AG04450 (cell line): ENCODE data around the gene ATP5F1D. TPM values are rescaled to one million over a fixed set of nuclear protein-coding genes. Genes with fewer than 3 reads are reported as not detected.
A peak's percentile ranks its signal among the peaks of the same experiment; 100 is the strongest.

Source experiments
- CTCF ChIA-PET: fragments of 300-600, 350-600 bp; formaldehyde crosslinking; extraction: SDS; loops from one replicate; lab custom pipeline; 2022; ENCODE audit warnings: antibody characterized with exemption, inconsistent platforms; lab: Charles Lee
- POLR2A ChIA-PET: fragments of 350-600 bp; formaldehyde crosslinking; extraction: SDS; loops from one replicate; lab custom pipeline; 2021; ENCODE audit warnings: antibody characterized with exemption, inconsistent platforms; lab: Yijun Ruan, JAX
- DNase-seq: peaks from one replicate; pipeline ENCODE4 v3.0.0-alpha.2; 2011; ENCODE audit warnings: low read depth, low spot score
- H3K27ac ChIP-seq: one replicate; pipeline ENCODE4 v1.5.1; 2012; ENCODE audit warnings: low read depth, low read length, control low read depth
- H3K27me3 ChIP-seq: one replicate; pipeline ENCODE4 v1.6.0; 2012; ENCODE audit warnings: low read length; ENCODE audit not compliant: control insufficient read depth, insufficient read depth
- H3K4me3 ChIP-seq: 2 replicates; pipeline ENCODE4 v1.5.1; 2011; ENCODE audit warnings: mild to moderate bottlenecking, low read depth, low read length, control low read depth
- H3K9me3 ChIP-seq: 2 replicates; pipeline ENCODE4 v1.5.1; 2012; ENCODE audit warnings: low read length; ENCODE audit not compliant: control insufficient read depth, insufficient read depth
- CTCF ChIP-seq: IDR thresholded peaks from 2 replicates; pipeline ENCODE4 v1.5.1; 2011; ENCODE audit warnings: low read depth, low read length, control low read depth, inconsistent platforms
- polyA plus RNA-seq: library from polyadenylated mRNA; depleted of rRNA; stranded (reverse); fragments of >200 nt; gene quantifications from 2 replicates; pipeline ENCODE4 v1.2.3, GENCODE V29; 2011

ATP5F1D gene
- polyA plus RNA-seq, 1 experiment = 36.4 TPM

GRCh38 chr19:1213391-1214286 lies 27.9 kb upstream of the ATP5F1D start:
- no peaks in the 10 kb centered on the region for H3K27me3 ChIP-seq
- H3K27ac ChIP-seq = no peak overlapping the region
- CTCF ChIA-PET = interaction anchor here (1.1 to 1.4 kb wide), 3 partner anchors 7 to 30 kb away, joined by 3 to 4 read pairs (median 4); no protein-coding TSS in a partner anchor
- no peak overlapping the region for H3K4me3 ChIP-seq
- no peak for DNase-seq
- POLR2A ChIA-PET = no interaction called here
- no peaks in the 10 kb centered on the region; the same call in 1 of the 2 replicates for H3K9me3 ChIP-seq
- TF ChIP-seq CTCF = no peak

GRCh38 chr19:1214299-1214861 lies 27.2 kb upstream of the ATP5F1D start:
- Histone ChIP-seq H3K27me3 (no peaks in the 10 kb centered on the region), H3K9me3 (no peaks in the 10 kb centered on the region; the same call in 1 of the 2 replicates), H3K27ac (no peak overlapping the region), H3K4me3 (no peak overlapping the region)
- TF ChIP-seq CTCF = no peak
- no peak for DNase-seq
- ChIA-PET POLR2A (no interaction called here), CTCF (interaction anchor here (1.1 to 1.4 kb wide), 2 partner anchors 19 to 29 kb away, joined by 3 to 4 read pairs; no protein-coding TSS in a partner anchor)

GRCh38 chr19:1214862-1215731 lies 26.5 kb upstream of the ATP5F1D start:
- DNase-seq = no peak
- CTCF ChIA-PET = interaction anchor here (1.2 to 2.8 kb wide), 3 partner anchors 26 to 51 kb away, joined by 4 to 8 read pairs (median 4); no protein-coding TSS in a partner anchor
- POLR2A ChIA-PET = no interaction called here
- H3K27me3 ChIP-seq = no peaks in the 10 kb centered on the region
- H3K4me3 ChIP-seq = no peak overlapping the region
- H3K27ac ChIP-seq = peak overlapping the region; percentile 47
- 0 out of 2 replicates have a peak, but pooled peaks have one; percentile 5 for TF ChIP-seq CTCF
- no peaks in the 10 kb centered on the region; the same call in 1 of the 2 replicates for H3K9me3 ChIP-seq

- no peak for TF ChIP-seq CTCF
- H3K9me3 ChIP-seq = no peaks in the 10 kb centered on the region; the same call in 1 of the 2 replicates
- H3K27me3 ChIP-seq = no peaks in the 10 kb centered on the region
- ChIA-PET CTCF (interaction anchor here (1.3 to 2.8 kb wide), 2 partner anchors 24 to 103 kb away, joined by 3 to 8 read pairs; no protein-coding TSS in a partner anchor), POLR2A (interaction anchor here (0.6 kb wide), 1 partner anchor 263 kb away, joined by 3 read pairs; no protein-coding TSS in a partner anchor)
- H3K27ac ChIP-seq = no peak overlapping the region
- DNase-seq = no peak
- H3K4me3 ChIP-seq = no peak overlapping the region
These were observed 24.8 kb upstream of the ATP5F1D start for GRCh38 chr19:1216756-1217155.
